ENCODE data around the gene BMAL1.

The BMAL1 gene

DNA sequence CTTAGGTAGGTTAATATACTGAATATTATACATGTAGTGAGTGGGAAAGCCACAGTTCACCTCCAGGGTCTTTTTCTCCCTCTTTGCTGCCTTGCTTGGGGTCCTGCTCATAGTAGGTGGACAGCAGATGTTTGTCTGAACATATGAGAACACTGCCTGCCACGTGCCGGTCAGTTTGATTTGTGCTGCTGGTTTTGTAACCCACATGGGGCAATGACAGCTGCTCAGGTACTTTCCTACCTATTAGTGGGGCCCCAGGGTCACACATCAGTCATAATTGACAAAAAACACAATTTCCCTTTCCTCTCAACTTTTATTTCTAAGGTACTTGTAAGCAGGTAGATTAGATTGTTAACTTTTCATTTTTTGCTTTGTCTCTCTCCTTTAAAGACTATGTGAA is 43.8 kb downstream of the BMAL1 start:
- no peak for DNase-seq (ENCODE audit: low read depth, low spot score)
- Histone ChIP-seq H3K4me3 (no peak overlapping the region), H3K9me3 (ENCODE audit: low read depth, low read length) (no peaks in the 10 kb centered on the region), H3K9ac (ENCODE audit: insufficient read length) (no peak overlapping the region), H3K27ac (no peak overlapping the region), H3K36me3 (ENCODE audit: insufficient read depth, low read length) (no peaks in the 10 kb centered on the region)
- no peak for TF ChIP-seq FOXP2 (optimal IDR thresholded peaks at IDR 0.05; ENCODE audit: control extremely low read depth, extremely low read length, insufficient read depth)
- no peak for TF ChIP-seq POLR2AphosphoS5 (IDR thresholded peaks at IDR 0.05; ENCODE audit: borderline replicate concordance, low read depth, low read length)
- TF ChIP-seq EZH2 (IDR thresholded peaks at IDR 0.05): no peak

DNA sequence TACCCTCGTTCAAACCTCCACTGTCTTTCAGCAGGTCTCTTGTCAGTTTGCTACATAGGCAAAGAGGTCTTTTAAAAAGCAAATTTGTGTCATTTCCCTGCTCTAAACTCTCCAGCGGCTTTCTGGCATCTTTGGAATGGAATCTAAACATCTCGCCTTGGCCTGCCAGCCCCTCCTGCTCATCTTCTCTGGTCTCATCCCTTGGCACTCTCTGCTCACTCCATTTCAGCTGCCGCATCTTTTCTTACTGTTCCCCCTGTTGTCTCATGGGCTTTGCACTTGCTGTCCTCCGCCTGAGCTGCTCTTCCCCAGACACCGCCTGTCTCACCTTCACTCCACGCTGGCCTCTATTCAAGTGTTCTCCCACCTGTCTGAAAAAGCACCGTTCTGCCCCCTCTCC is 46.6 kb downstream of the BMAL1 start:
- DNase-seq (ENCODE audit: low read depth, low spot score): no peak
- H3K9me3 ChIP-seq (ENCODE audit: low read depth, low read length): no peaks in the 10 kb centered on the region
- TF ChIP-seq FOXP2 (optimal IDR thresholded peaks at IDR 0.05; ENCODE audit: control extremely low read depth, extremely low read length, insufficient read depth) (no peak), EZH2 (IDR thresholded peaks at IDR 0.05) (no peak), POLR2AphosphoS5 (IDR thresholded peaks at IDR 0.05; ENCODE audit: borderline replicate concordance, low read depth, low read length) (no peak)
- H3K36me3 ChIP-seq (ENCODE audit: insufficient read depth, low read length): no peaks in the 10 kb centered on the region
- no peak overlapping the region for H3K9ac ChIP-seq (ENCODE audit: insufficient read length)
- H3K4me3 ChIP-seq: no peak overlapping the region
- no peak overlapping the region for H3K27ac ChIP-seq

DNA sequence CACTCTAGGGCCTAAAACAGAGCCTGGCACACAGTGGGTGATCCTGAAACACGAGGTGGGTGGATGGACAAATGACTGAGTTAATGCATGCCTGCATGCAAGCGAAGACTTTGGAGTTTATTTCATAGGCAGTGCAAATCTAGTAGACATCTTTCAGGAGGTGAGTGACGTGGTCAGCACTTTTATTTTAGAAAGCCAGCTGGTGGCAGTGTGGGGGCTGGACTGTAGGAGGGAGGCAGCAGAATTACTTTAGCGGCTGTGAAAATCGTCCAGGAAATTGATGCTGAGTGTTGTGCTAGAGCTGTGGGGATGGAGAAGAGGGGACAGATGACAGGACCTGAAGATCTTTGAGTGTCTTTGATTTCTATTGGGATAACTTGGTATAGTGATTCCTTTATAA is 47.1 kb downstream of the BMAL1 start:
- no peak overlapping the region for H3K4me3 ChIP-seq
- no peak overlapping the region for H3K27ac ChIP-seq
- no peak overlapping the region for H3K9ac ChIP-seq (ENCODE audit: insufficient read length)
- H3K9me3 ChIP-seq (ENCODE audit: low read depth, low read length): no peaks in the 10 kb centered on the region
- no peaks in the 10 kb centered on the region for H3K36me3 ChIP-seq (ENCODE audit: insufficient read depth, low read length)
- TF ChIP-seq EZH2 (IDR thresholded peaks at IDR 0.05) (no peak), POLR2AphosphoS5 (IDR thresholded peaks at IDR 0.05; ENCODE audit: borderline replicate concordance, low read depth, low read length) (no peak), FOXP2 (optimal IDR thresholded peaks at IDR 0.05; ENCODE audit: control extremely low read depth, extremely low read length, insufficient read depth) (no peak)
- DNase-seq (ENCODE audit: low read depth, low spot score): no peak

DNA sequence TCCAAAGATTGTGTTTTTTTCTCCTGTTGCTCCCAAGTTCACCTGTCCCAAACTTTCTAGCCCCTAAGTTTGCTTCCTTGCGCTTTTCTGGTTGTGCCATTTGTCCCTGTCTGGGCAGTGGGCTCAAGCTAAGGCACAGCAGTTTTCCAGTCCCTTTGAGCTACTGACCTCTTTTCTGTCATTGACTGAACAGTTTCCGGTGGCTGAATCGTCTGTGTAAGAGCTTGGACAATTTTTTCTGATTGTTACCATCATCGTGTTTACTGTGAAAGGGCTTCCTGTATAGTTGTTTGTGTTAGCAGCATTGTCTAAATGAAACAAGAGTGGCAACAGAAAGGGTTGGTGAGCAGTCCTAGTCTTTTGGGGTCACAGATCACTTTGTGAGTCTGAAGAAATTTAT is 49.8 kb downstream of the BMAL1 start:
- Histone ChIP-seq H3K36me3 (ENCODE audit: insufficient read depth, low read length) (no peaks in the 10 kb centered on the region), H3K9ac (ENCODE audit: insufficient read length) (no peak overlapping the region), H3K4me3 (no peak overlapping the region), H3K9me3 (ENCODE audit: low read depth, low read length) (no peaks in the 10 kb centered on the region), H3K27ac (no peak overlapping the region)
- no peak for DNase-seq (ENCODE audit: low read depth, low spot score)
- TF ChIP-seq POLR2AphosphoS5 (IDR thresholded peaks at IDR 0.05; ENCODE audit: borderline replicate concordance, low read depth, low read length) (no peak), FOXP2 (optimal IDR thresholded peaks at IDR 0.05; ENCODE audit: control extremely low read depth, extremely low read length, insufficient read depth) (no peak), EZH2 (IDR thresholded peaks at IDR 0.05) (no peak)

DNA sequence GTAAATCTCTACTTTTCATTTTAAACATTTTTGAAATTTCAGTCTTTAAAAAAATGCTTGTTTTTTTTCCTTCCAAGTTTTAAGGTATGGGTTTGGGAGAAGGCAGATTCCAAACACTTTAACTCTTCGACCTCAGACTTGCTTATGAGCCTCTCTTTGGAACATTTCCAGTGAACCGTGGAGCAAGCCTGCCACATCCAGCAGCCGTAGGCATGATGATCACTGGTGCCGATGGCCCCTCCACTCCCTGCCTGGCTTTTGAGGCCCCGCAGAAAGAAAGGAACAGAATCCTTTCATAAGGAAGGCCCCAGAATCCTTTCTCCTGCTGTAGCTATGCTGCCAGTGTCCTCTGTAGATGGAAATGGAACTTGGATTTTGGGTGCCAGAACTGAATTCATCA is 50.7 kb downstream of the BMAL1 start:
- no peak overlapping the region for H3K9ac ChIP-seq (ENCODE audit: insufficient read length)
- TF ChIP-seq POLR2AphosphoS5 (IDR thresholded peaks at IDR 0.05; ENCODE audit: borderline replicate concordance, low read depth, low read length): no peak
- TF ChIP-seq FOXP2 (optimal IDR thresholded peaks at IDR 0.05; ENCODE audit: control extremely low read depth, extremely low read length, insufficient read depth): no peak
- no peak for TF ChIP-seq EZH2 (IDR thresholded peaks at IDR 0.05)
- no peak for DNase-seq (ENCODE audit: low read depth, low spot score)
- H3K27ac ChIP-seq: no peak overlapping the region
- no peaks in the 10 kb centered on the region for H3K36me3 ChIP-seq (ENCODE audit: insufficient read depth, low read length)
- no peak overlapping the region for H3K4me3 ChIP-seq
- H3K9me3 ChIP-seq (ENCODE audit: low read depth, low read length): no peaks in the 10 kb centered on the region

DNA sequence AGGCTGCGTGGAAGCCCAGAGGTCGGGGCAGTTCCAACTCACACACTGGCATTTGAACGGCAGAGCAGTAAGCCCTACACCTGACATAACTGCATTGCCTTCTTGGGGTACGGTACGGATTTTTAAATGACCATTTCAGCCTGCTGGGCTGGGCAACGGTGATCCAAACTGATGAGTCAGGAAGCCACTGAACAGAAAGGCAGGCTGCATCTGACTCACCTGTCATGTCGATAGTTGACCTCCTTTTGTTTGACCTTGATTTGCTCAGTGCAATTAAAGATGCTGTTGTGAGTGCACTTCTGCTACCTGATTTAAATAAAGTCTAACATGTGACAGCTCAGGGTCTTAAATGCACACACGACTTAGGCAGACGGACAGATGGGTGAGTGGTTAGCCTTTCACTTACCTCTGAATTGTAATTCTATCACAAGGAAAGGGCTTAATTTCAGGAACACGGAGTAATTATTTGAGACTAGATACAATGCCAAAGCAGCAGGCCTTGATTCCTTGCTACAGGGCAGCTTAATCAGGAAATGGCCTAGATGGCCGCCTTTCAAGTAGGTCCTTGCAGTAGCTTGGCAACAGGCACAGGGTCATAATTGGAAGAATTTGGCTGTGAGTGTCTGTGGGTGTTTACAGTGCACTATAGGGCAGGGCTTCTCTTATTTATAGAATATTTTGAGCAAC is 52.2 kb downstream of the BMAL1 start:
- H3K9me3 ChIP-seq (ENCODE audit: low read depth, low read length): no peaks in the 10 kb centered on the region
- no peak overlapping the region for H3K27ac ChIP-seq
- DNase-seq (ENCODE audit: low read depth, low spot score): no peak
- no peak overlapping the region for H3K9ac ChIP-seq (ENCODE audit: insufficient read length)
- H3K36me3 ChIP-seq (ENCODE audit: insufficient read depth, low read length): no peaks in the 10 kb centered on the region
- TF ChIP-seq FOXP2 (optimal IDR thresholded peaks at IDR 0.05; ENCODE audit: control extremely low read depth, extremely low read length, insufficient read depth) (no peak), EZH2 (IDR thresholded peaks at IDR 0.05) (no peak), POLR2AphosphoS5 (IDR thresholded peaks at IDR 0.05; ENCODE audit: borderline replicate concordance, low read depth, low read length) (no peak)
- H3K4me3 ChIP-seq: no peak overlapping the region

DNA sequence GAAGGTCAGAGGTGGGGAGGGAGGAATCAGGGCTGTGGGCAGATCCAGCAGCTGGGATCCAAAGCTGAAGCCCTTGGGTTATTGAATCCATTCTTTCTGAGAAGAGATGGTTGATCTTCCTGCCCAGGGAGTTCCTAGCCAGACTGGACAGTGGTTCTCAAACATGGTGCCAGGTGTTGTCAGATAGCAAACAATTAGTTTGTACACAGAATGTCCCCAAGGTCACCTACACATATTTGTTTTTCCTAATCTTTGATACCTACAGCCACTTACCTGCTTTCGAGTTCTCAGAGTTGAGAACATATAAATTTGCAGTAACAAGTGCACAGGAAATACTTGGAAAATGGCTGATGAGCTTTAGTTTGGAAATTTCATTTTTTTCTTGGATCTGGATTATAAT is 54.5 kb downstream of the BMAL1 start:
- no peaks in the 10 kb centered on the region for H3K9me3 ChIP-seq (ENCODE audit: low read depth, low read length)
- H3K27ac ChIP-seq: no peak overlapping the region
- H3K4me3 ChIP-seq: no peak overlapping the region
- H3K36me3 ChIP-seq (ENCODE audit: insufficient read depth, low read length): no peaks in the 10 kb centered on the region
- no peak for DNase-seq (ENCODE audit: low read depth, low spot score)
- no peak for TF ChIP-seq FOXP2 (optimal IDR thresholded peaks at IDR 0.05; ENCODE audit: control extremely low read depth, extremely low read length, insufficient read depth)
- no peak for TF ChIP-seq POLR2AphosphoS5 (IDR thresholded peaks at IDR 0.05; ENCODE audit: borderline replicate concordance, low read depth, low read length)
- no peak for TF ChIP-seq EZH2 (IDR thresholded peaks at IDR 0.05)
- no peak overlapping the region for H3K9ac ChIP-seq (ENCODE audit: insufficient read length)

DNA sequence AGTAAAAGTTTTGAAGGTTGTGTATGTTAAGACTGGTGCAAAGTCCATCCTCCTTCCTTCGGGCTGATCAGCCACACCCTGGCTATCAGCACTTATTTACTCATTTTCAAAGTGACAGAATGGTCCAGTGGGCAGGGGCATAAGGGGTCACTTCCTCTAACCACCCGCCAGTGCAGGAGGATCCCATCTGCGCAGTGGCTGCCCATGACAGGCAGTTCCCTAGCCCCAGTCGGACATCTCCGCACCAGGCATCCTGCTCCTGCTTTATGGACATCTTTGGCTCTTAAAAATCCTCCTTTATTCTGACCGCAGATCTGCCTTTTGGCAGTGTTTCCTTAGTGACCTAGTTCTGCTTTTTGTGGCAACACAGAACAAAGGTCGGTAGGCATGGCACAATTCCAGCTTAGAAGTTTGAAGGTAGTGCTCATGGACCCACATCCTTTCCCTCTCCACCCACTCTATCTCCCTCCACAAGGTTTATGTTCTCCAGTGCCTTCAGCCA is 55.9 kb downstream of the BMAL1 start:
- DNase-seq (ENCODE audit: low read depth, low spot score): no peak
- Histone ChIP-seq H3K4me3 (no peak overlapping the region), H3K9me3 (ENCODE audit: low read depth, low read length) (no peaks in the 10 kb centered on the region), H3K9ac (ENCODE audit: insufficient read length) (no peak overlapping the region), H3K27ac (no peak overlapping the region), H3K36me3 (ENCODE audit: insufficient read depth, low read length) (no peaks in the 10 kb centered on the region)
- no peak for TF ChIP-seq FOXP2 (optimal IDR thresholded peaks at IDR 0.05; ENCODE audit: control extremely low read depth, extremely low read length, insufficient read depth)
- TF ChIP-seq EZH2 (IDR thresholded peaks at IDR 0.05): no peak
- TF ChIP-seq POLR2AphosphoS5 (IDR thresholded peaks at IDR 0.05; ENCODE audit: borderline replicate concordance, low read depth, low read length): no peak
